ACC112 (cell line): ENCODE results near the gene MACROD2.

ENCODE experiments used
- H2AFZ ChIP-seq: fragments of 200-600 bp; sonication (generic); one replicate; pipeline ENCODE4 v1.6.0; 2017; ENCODE audit warnings: antibody characterized with exemption, low read length; ENCODE audit not compliant: unreplicated experiment
- H3K27ac ChIP-seq: fragments of 200-600 bp; sonication (generic); 2 replicates; pipeline ENCODE4 v1.5.1; 2014; ENCODE audit warnings: low read depth, mild to moderate bottlenecking, antibody characterized with exemption, low read length, moderate library complexity
- H3K27me3 ChIP-seq: fragments of 200-600 bp; sonication (generic); 2 replicates; pipeline ENCODE4 v1.6.1; 2014; ENCODE audit warnings: mild to moderate bottlenecking, antibody characterized with exemption, low read length, moderate library complexity, mixed read lengths; ENCODE audit not compliant: insufficient read depth
- H3K36me3 ChIP-seq: fragments of 200-600 bp; sonication (generic); 2 replicates; pipeline ENCODE4 v1.6.1; 2016; ENCODE audit warnings: mild to moderate bottlenecking, antibody characterized with exemption, low read length, moderate library complexity, mixed read lengths; ENCODE audit not compliant: insufficient read depth
- H3K4me1 ChIP-seq: fragments of 200-600 bp; sonication (generic); one replicate; pipeline ENCODE4 v1.6.1; 2016; ENCODE audit warnings: low read length, mixed read lengths; ENCODE audit not compliant: insufficient read depth, unreplicated experiment, control insufficient read depth
- H3K4me3 ChIP-seq: fragments of 200-600 bp; sonication (generic); 2 replicates; pipeline ENCODE4 v1.5.1; 2014; ENCODE audit warnings: mild to moderate bottlenecking, low read depth, low read length
- H3K79me2 ChIP-seq: fragments of 200-600 bp; sonication (generic); one replicate; pipeline ENCODE4 v1.6.0; 2016; ENCODE audit warnings: low read length; ENCODE audit not compliant: control insufficient read depth, unreplicated experiment, insufficient read depth

Gene MACROD2

GRCh38 chr20:14568225-14568624 lies 572.9 kb downstream of the MACROD2 start:
- H3K27me3 ChIP-seq: no peaks in the 10 kb centered on the region
- H3K4me1 ChIP-seq: no peaks in the 10 kb centered on the region
- H3K4me3 ChIP-seq: no peak overlapping the region
- no peak overlapping the region for H2AFZ ChIP-seq
- no peaks in the 10 kb centered on the region for H3K79me2 ChIP-seq
- no peak overlapping the region for H3K27ac ChIP-seq
- H3K36me3 ChIP-seq: no peaks in the 10 kb centered on the region

GRCh38 chr20:14568701-14569100 lies 573.4 kb downstream of the MACROD2 start:
- no peaks in the 10 kb centered on the region for H3K27me3 ChIP-seq

DNA sequence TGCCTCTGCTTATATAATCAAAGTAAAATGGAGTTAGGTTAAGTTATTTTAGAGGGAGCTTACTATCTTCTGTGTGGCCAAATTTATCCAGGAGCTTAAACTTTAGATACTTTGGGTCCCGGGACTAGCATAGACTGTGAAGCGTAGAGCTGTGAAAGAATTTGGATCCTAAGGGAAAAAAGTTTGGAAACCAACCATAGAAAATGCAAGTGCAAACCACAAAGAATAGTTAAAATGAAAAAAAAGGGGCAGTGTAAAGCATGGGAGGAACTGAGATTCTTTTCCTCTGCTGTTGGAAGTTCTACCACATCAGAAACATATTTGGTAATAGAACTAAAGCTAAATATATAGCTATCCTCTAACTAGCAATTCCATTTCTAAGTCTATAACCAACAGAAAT lies 574.3 kb downstream of the MACROD2 start:
- Histone ChIP-seq H3K4me3 (no peak overlapping the region), H3K4me1 (no peaks in the 10 kb centered on the region)

More at GRCh38 chr20:14568701-14569100, 573.4 kb downstream of the MACROD2 start:
- Histone ChIP-seq H2AFZ (no peak overlapping the region), H3K79me2 (no peaks in the 10 kb centered on the region), H3K4me3 (no peak overlapping the region), H3K36me3 (no peaks in the 10 kb centered on the region), H3K27ac (no peak overlapping the region), H3K4me1 (no peaks in the 10 kb centered on the region)

DNA sequence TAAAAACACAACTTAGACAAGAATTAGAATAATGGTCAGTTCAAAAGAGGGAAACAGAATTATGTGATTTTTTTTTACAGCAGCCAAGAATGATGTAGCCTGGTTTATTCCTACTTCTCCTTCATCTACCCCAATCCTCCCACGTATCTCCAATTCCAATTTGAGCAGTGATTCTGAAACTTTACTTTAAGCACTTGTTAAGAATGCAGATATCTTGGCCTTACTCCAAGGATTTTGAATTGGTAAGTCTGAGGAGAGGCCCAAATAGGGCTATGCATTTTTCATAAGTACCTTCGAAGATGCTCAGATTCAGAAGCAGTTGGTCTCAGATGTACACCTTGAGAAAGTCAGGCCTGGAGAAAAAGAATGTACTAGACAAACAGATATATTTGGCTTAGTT lies 575.5 kb downstream of the MACROD2 start:
- no peaks in the 10 kb centered on the region for H3K79me2 ChIP-seq
- no peaks in the 10 kb centered on the region for H3K4me1 ChIP-seq
- no peaks in the 10 kb centered on the region for H3K27me3 ChIP-seq
- H3K4me3 ChIP-seq: no peak overlapping the region
- no peak overlapping the region for H2AFZ ChIP-seq
- H3K36me3 ChIP-seq: no peaks in the 10 kb centered on the region
- no peak overlapping the region for H3K27ac ChIP-seq

More for the DNA sequence above, 574.3 kb downstream of the MACROD2 start:
- Histone ChIP-seq H3K36me3 (no peaks in the 10 kb centered on the region), H3K79me2 (no peaks in the 10 kb centered on the region), H3K27ac (no peak overlapping the region), H3K27me3 (no peaks in the 10 kb centered on the region), H2AFZ (no peak overlapping the region)

GRCh38 chr20:14573676-14574075 lies 578.4 kb downstream of the MACROD2 start:
- Histone ChIP-seq H3K27me3 (no peaks in the 10 kb centered on the region), H3K36me3 (no peaks in the 10 kb centered on the region), H2AFZ (no peak overlapping the region), H3K79me2 (no peaks in the 10 kb centered on the region), H3K4me3 (no peak overlapping the region), H3K4me1 (no peaks in the 10 kb centered on the region), H3K27ac (no peak overlapping the region)

- Histone ChIP-seq H3K27ac (no peak overlapping the region), H3K27me3 (no peaks in the 10 kb centered on the region), H3K79me2 (no peaks in the 10 kb centered on the region), H3K36me3 (no peaks in the 10 kb centered on the region), H2AFZ (no peak overlapping the region), H3K4me3 (no peak overlapping the region), H3K4me1 (no peaks in the 10 kb centered on the region)
Observed at GRCh38 chr20:14576196-14576877, 581.0 kb downstream of the MACROD2 start.

GRCh38 chr20:14580418-14581074 lies 585.2 kb downstream of the MACROD2 start:
- no peak overlapping the region for H3K4me3 ChIP-seq
- no peaks in the 10 kb centered on the region for H3K4me1 ChIP-seq
- no peak overlapping the region for H2AFZ ChIP-seq
- H3K27me3 ChIP-seq: no peaks in the 10 kb centered on the region
- no peaks in the 10 kb centered on the region for H3K36me3 ChIP-seq
- H3K79me2 ChIP-seq: no peaks in the 10 kb centered on the region
- no peak overlapping the region for H3K27ac ChIP-seq

- no peaks in the 10 kb centered on the region for H3K27me3 ChIP-seq
- no peak overlapping the region for H3K27ac ChIP-seq
- H3K4me1 ChIP-seq: no peaks in the 10 kb centered on the region
- no peaks in the 10 kb centered on the region for H3K79me2 ChIP-seq
- no peaks in the 10 kb centered on the region for H3K36me3 ChIP-seq
- H3K4me3 ChIP-seq: no peak overlapping the region
- no peak overlapping the region for H2AFZ ChIP-seq
Observed at GRCh38 chr20:14581731-14582130, 586.4 kb downstream of the MACROD2 start.

DNA sequence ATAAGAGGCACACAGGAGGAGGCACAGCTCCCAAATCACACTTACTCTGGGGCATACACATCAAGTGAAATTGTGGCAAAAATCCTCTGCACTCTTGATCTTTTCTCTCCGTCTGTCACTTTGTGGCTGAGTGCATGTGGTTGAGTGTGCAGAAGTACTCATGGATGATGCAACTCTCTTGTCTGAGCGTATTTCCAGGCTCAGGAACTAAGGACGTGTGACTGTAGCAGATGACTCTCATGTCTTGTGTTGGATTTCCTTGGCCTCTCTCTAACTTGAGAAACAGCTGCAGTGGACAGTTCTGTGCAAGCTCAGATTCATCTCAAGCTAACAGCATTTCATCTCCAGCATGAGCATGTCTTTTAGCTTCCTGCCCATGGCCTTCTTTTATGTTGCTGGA lies 587.5 kb downstream of the MACROD2 start:
- no peaks in the 10 kb centered on the region for H3K36me3 ChIP-seq
- no peak overlapping the region for H2AFZ ChIP-seq
- H3K79me2 ChIP-seq: no peaks in the 10 kb centered on the region
- no peaks in the 10 kb centered on the region for H3K27me3 ChIP-seq
- no peaks in the 10 kb centered on the region for H3K4me1 ChIP-seq
- H3K27ac ChIP-seq: no peak overlapping the region
- H3K4me3 ChIP-seq: no peak overlapping the region

GRCh38 chr20:14583413-14583812 lies 588.1 kb downstream of the MACROD2 start:
- H3K36me3 ChIP-seq: no peaks in the 10 kb centered on the region
- H3K4me3 ChIP-seq: no peak overlapping the region
- H3K79me2 ChIP-seq: no peaks in the 10 kb centered on the region
- no peak overlapping the region for H2AFZ ChIP-seq
- H3K4me1 ChIP-seq: no peaks in the 10 kb centered on the region
- no peak overlapping the region for H3K27ac ChIP-seq
- no peaks in the 10 kb centered on the region for H3K27me3 ChIP-seq

- Histone ChIP-seq H3K27me3 (no peaks in the 10 kb centered on the region), H3K4me1 (no peaks in the 10 kb centered on the region), H2AFZ (no peak overlapping the region), H3K79me2 (no peaks in the 10 kb centered on the region), H3K36me3 (no peaks in the 10 kb centered on the region), H3K4me3 (no peak overlapping the region), H3K27ac (no peak overlapping the region)
Observed at GRCh38 chr20:14589383-14589782, 594.1 kb downstream of the MACROD2 start.
